ENCODE results near the gene LRRC71.

DNA sequence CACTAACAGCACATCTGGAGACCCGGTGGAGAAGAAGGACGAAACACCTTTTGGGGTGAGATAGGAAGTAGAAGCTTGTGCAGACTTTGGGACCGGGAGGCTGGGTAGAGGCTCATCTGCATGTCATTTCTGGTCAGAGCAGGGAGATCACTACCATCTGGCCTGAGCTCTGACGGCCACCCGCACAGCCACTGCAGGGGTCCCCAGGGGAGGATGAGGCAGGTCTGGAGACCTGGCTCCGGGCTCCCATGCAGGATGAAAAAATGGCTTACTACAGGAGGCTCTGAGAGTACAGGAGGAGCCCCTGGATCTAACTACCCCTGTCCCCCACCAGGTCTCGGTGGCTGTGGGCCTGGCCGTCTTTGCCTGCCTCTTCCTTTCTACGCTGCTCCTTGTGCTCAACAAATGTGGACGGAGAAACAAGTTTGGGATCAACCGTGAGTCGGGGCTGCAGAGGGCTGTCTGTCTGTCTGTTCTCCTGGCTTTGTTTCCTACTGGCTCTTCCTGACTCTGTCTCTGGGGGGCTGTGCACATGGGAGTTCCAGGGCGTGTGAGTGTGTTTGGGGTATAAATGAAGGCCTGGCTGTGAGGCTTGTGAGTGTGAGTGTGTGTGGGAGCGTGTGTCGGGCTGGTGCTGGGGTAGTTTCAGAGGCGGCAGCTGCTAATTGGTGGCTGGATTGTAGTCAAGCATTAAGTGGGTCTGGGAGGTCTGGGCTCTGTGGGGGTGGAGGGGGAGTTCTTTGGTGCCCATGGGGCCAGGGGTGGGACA, 45.7 kb upstream of the LRRC71 start:
- TF ChIP-seq, protein P1, sequence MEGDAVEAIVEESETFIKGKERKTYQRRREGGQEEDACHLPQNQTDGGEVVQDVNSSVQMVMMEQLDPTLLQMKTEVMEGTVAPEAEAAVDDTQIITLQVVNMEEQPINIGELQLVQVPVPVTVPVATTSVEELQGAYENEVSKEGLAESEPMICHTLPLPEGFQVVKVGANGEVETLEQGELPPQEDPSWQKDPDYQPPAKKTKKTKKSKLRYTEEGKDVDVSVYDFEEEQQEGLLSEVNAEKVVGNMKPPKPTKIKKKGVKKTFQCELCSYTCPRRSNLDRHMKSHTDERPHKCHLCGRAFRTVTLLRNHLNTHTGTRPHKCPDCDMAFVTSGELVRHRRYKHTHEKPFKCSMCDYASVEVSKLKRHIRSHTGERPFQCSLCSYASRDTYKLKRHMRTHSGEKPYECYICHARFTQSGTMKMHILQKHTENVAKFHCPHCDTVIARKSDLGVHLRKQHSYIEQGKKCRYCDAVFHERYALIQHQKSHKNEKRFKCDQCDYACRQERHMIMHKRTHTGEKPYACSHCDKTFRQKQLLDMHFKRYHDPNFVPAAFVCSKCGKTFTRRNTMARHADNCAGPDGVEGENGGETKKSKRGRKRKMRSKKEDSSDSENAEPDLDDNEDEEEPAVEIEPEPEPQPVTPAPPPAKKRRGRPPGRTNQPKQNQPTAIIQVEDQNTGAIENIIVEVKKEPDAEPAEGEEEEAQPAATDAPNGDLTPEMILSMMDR (IDR thresholded peaks at IDR 0.05 in 8 of 11, conservative IDR thresholded peaks at IDR 0.05 in 3 of 11) = no peak
- TF ChIP-seq POLR2A (IDR thresholded peaks at IDR 0.05) (no peak), POLR2AphosphoS5 (IDR thresholded peaks at IDR 0.05) (no peak)

Measured in spleen (tissue), 7 donors.